Activated B cell treated with CpG ODN at 0.5 μM for 24 hours (primary cell): ENCODE measurements around the gene KRI1. TPM values are rescaled to one million over a fixed set of nuclear protein-coding genes. Genes with fewer than 3 reads are reported as not detected.

Source experiments
- ATAC-seq: fragments of 200-7000 bp; cut with Tn5 transposase; one replicate; pipeline ENCODE4 v1.10.0; 2021; ENCODE audit warnings: low read depth, mild to moderate bottlenecking, moderate library complexity
- CTCF ChIA-PET: fragments of 350-600 bp; sonication (Branson Sonifier 250); formaldehyde crosslinking; loops from one replicate; lab custom pipeline; 2021; ENCODE audit warnings: antibody characterized with exemption; lab: Charles Lee
- POLR2A ChIA-PET: fragments of 350-600 bp; sonication (Branson Sonifier 250); formaldehyde crosslinking; loops from one replicate; lab custom pipeline; 2021; ENCODE audit warnings: antibody characterized with exemption; lab: Charles Lee
- DNase-seq: peaks from one replicate; pipeline ENCODE4 v3.0.0; 2022
- H3K27ac Mint-ChIP-seq: one replicate; pipeline ENCODE4 v1.8.0; 2020; ENCODE audit warnings: mixed read lengths
- H3K27me3 Mint-ChIP-seq: one replicate; pipeline ENCODE4 v1.8.0; 2021; ENCODE audit warnings: mixed read lengths
- H3K36me3 Mint-ChIP-seq: one replicate; pipeline ENCODE4 v1.8.0; 2021; ENCODE audit warnings: low read depth, mixed read lengths
- H3K4me1 Mint-ChIP-seq: one replicate; pipeline ENCODE4 v1.8.0; 2021; ENCODE audit warnings: mixed read lengths
- H3K4me3 Mint-ChIP-seq: one replicate; pipeline ENCODE4 v1.8.0; 2020; ENCODE audit warnings: mild to moderate bottlenecking, mixed read lengths
- H3K9me3 Mint-ChIP-seq: one replicate; pipeline ENCODE4 v1.8.0; 2020; ENCODE audit warnings: mixed read lengths
- CTCF ChIP-seq: fragments of 200-600 bp; IDR thresholded peaks from one replicate; pipeline ENCODE4 v1.8.0; 2022; ENCODE audit warnings: antibody characterized with exemption, mild to moderate bottlenecking
- intact Hi-C: fragments of 100-400 bp; cut with micrococcal nuclease; formaldehyde crosslinking; loops from one replicate; pipeline ENCODE4 v1.15.1; 2024
- total RNA-seq: library from RNA; stranded (reverse); gene quantifications from 2 replicates; pipeline ENCODE4 v1.2.3, GENCODE V29; 2022

KRI1 gene
- total RNA-seq, 1 donor from 2014 or later = 48.1 TPM

GRCh38 chr19:10565028-10565566 lies 713 bp downstream of the KRI1 start:
- intact Hi-C loops = loop anchor here (5.0 to 10.0 kb wide), 4 partner anchors 132 to 330 kb away; partner anchors contain the start of genes CARM1 and S1PR2
- no peaks in the 10 kb centered on the region for H3K27me3 Mint-ChIP-seq
- peak overlapping the region; percentile 98 for H3K27ac Mint-ChIP-seq
- TF ChIP-seq CTCF = no peak
- H3K9me3 Mint-ChIP-seq = no peaks in the 10 kb centered on the region
- peak overlapping the region; percentile 95 for H3K4me3 Mint-ChIP-seq
- peaks cover 44% of the 10 kb centered on the region for H3K4me1 Mint-ChIP-seq
- ATAC-seq (no peak), DNase-seq (no peak)
- peaks cover 30% of the 10 kb centered on the region for H3K36me3 Mint-ChIP-seq
- ChIA-PET POLR2A (interaction anchor here (0.6 to 4.2 kb wide), 9 partner anchors 8 to 161 kb away, joined by 3 to 46 read pairs (median 7); partner anchors contain the start of gene CDC37), CTCF (interaction anchor here (1.1 to 4.1 kb wide), 3 partner anchors 23 to 82 kb away, joined by 3 to 16 read pairs (median 5); no protein-coding TSS in a partner anchor)

GRCh38 chr19:10562609-10563008 lies 3.2 kb downstream of the KRI1 start:
- Mint-ChIP-seq H3K9me3 (no peaks in the 10 kb centered on the region), H3K36me3 (peaks cover 51% of the 10 kb centered on the region), H3K27me3 (no peaks in the 10 kb centered on the region), H3K4me1 (peaks cover 29% of the 10 kb centered on the region), H3K27ac (no peak overlapping the region), H3K4me3 (no peak overlapping the region)
- TF ChIP-seq CTCF = no peak
- intact Hi-C loops = loop anchor here (10.0 kb wide), 2 partner anchors 312 to 328 kb away; partner anchors contain the start of genes CARM1 and S1PR2
- POLR2A ChIA-PET = interaction anchor here (0.6 kb wide), 1 partner anchor 13 kb away, joined by 4 read pairs; no protein-coding TSS in a partner anchor
- CTCF ChIA-PET = interaction anchor here (1.7 kb wide), 1 partner anchor 9 kb away, joined by 4 read pairs; no protein-coding TSS in a partner anchor
- DNase-seq = no peak
- ATAC-seq = no peak

- H3K4me1 Mint-ChIP-seq = peaks cover 15% of the 10 kb centered on the region
- peaks cover 60% of the 10 kb centered on the region for H3K36me3 Mint-ChIP-seq
- no peak for ATAC-seq
- TF ChIP-seq CTCF = no peak
- no peak overlapping the region for H3K4me3 Mint-ChIP-seq
- no peak overlapping the region for H3K27ac Mint-ChIP-seq
- H3K27me3 Mint-ChIP-seq = no peaks in the 10 kb centered on the region
- ChIA-PET CTCF (no interaction called here), POLR2A (no interaction called here)
- DNase-seq = no peak
- intact Hi-C loops = loop anchor here (10.0 kb wide), 2 partner anchors 315 to 325 kb away; partner anchors contain the start of genes CARM1 and S1PR2
- H3K9me3 Mint-ChIP-seq = no peaks in the 10 kb centered on the region
Measured at GRCh38 chr19:10560154-10560553, 5.7 kb downstream of the KRI1 start.

GRCh38 chr19:10557603-10558197 lies 8.1 kb downstream of the KRI1 start:
- ATAC-seq = no peak
- no peaks in the 10 kb centered on the region for H3K9me3 Mint-ChIP-seq
- ChIA-PET CTCF (no interaction called here), POLR2A (no interaction called here)
- H3K27me3 Mint-ChIP-seq = no peaks in the 10 kb centered on the region
- peaks cover 73% of the 10 kb centered on the region for H3K36me3 Mint-ChIP-seq
- no peak for DNase-seq
- H3K27ac Mint-ChIP-seq = no peak overlapping the region
- TF ChIP-seq CTCF = no peak
- intact Hi-C loops = no loop called here
- H3K4me3 Mint-ChIP-seq = no peak overlapping the region
- peaks cover 31% of the 10 kb centered on the region for H3K4me1 Mint-ChIP-seq

- H3K4me3 Mint-ChIP-seq = no peak overlapping the region
Measured at GRCh38 chr19:10555610-10555973, 10.2 kb downstream of the KRI1 start.

More at GRCh38 chr19:10555610-10555973, 10.2 kb downstream of the KRI1 start:
- no peak for TF ChIP-seq CTCF
- H3K4me1 Mint-ChIP-seq = peaks cover 38% of the 10 kb centered on the region
- POLR2A ChIA-PET = interaction anchor here (3.1 kb wide), 1 partner anchor 11 kb away, joined by 46 read pairs; the partner anchor contains the start of gene KRI1
- CTCF ChIA-PET = no interaction called here
- H3K27me3 Mint-ChIP-seq = no peaks in the 10 kb centered on the region
- no peak for DNase-seq
- H3K27ac Mint-ChIP-seq = peak overlapping the region; percentile 77
- no peak for ATAC-seq
- intact Hi-C loops = no loop called here
- H3K36me3 Mint-ChIP-seq = peaks cover 76% of the 10 kb centered on the region
- no peaks in the 10 kb centered on the region for H3K9me3 Mint-ChIP-seq
